ENCODE measurements around the gene PIK3C2G.

PIK3C2G gene

DNA sequence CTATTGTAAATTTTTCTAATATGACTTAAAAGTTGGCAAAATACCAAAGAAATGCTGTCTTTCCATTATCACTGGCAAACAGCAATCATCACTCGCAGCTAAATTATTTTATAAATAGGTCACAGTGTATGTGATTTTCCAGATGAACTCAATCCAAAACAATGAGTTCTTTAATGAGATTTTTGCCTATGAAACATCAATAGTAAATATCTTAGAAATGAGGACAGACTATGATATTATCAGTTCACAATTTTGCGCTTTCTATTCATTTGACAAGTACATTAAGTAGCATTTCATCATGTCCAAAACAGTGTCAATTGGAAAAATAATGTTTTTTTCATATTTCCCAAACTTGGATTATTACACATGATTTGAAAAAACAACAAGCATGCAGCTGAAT lies 65.7 kb downstream of the PIK3C2G start:
- TF ChIP-seq, protein P1, sequence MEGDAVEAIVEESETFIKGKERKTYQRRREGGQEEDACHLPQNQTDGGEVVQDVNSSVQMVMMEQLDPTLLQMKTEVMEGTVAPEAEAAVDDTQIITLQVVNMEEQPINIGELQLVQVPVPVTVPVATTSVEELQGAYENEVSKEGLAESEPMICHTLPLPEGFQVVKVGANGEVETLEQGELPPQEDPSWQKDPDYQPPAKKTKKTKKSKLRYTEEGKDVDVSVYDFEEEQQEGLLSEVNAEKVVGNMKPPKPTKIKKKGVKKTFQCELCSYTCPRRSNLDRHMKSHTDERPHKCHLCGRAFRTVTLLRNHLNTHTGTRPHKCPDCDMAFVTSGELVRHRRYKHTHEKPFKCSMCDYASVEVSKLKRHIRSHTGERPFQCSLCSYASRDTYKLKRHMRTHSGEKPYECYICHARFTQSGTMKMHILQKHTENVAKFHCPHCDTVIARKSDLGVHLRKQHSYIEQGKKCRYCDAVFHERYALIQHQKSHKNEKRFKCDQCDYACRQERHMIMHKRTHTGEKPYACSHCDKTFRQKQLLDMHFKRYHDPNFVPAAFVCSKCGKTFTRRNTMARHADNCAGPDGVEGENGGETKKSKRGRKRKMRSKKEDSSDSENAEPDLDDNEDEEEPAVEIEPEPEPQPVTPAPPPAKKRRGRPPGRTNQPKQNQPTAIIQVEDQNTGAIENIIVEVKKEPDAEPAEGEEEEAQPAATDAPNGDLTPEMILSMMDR (IDR thresholded peaks at IDR 0.05; ENCODE audit: insufficient read depth, low read length, poor library complexity, severe bottlenecking): no peak
- no peak for DNase-seq (ENCODE audit: extremely low read depth, insufficient read length)

DNA sequence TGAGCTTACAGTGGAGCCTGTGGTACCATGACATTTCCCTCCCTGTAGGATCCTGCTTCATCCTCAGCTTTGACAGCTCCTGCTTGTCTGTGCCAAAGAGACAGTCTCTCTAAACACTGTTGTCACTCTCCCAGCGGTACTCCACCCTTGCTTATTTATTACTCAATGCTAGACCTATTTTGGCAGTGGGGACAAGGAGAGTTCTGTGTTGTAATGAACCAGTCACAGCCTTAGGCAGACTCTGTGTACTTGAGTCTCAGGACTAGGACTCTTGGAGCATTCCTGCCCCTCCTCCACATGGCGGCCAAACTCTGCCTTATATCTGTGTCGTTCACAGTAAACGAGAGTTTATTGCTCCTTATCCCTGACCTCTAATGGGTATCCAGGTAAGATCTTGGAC lies 70.9 kb downstream of the PIK3C2G start:
- DNase-seq (ENCODE audit: extremely low read depth, insufficient read length): no peak
- Histone ChIP-seq H3K4me3 (replicated peaks; ENCODE audit: low read depth, low read length) (no peak overlapping the region), H3K36me3 (ENCODE audit: control insufficient read depth, insufficient read depth, low read length) (no peaks in the 10 kb centered on the region), H3K27me3 (replicated peaks; ENCODE audit: control insufficient read depth, insufficient read depth, low read length) (no peaks in the 10 kb centered on the region)
- TF ChIP-seq, protein P1 (IDR thresholded peaks at IDR 0.05; ENCODE audit: insufficient read depth, low read length, poor library complexity, severe bottlenecking): no peak

More for the DNA sequence above, 65.7 kb downstream of the PIK3C2G start:
- H3K36me3 ChIP-seq (ENCODE audit: control insufficient read depth, insufficient read depth, low read length): no peaks in the 10 kb centered on the region
- H3K27me3 ChIP-seq (replicated peaks; ENCODE audit: control insufficient read depth, insufficient read depth, low read length): no peaks in the 10 kb centered on the region
- H3K4me3 ChIP-seq (replicated peaks; ENCODE audit: low read depth, low read length): no peak overlapping the region

DNA sequence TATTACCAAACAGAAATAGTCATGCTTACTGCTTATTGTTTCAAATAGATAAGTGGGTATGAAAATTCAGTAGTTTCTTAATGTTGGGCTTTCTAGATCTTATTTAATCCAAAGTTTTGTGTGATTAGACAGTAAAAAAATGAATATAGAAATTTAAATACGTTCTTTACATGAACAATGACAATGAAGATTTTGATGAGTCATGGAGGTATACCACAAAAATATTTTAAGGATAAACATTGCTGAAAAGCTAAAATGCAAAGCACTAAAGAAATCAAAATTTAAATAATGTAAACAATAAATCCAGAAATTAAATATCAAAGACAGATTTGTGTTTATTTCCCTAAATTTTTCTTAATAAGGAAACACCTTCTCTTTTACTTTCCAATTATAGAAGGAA lies 78.3 kb downstream of the PIK3C2G start:
- TF ChIP-seq, protein P1 (IDR thresholded peaks at IDR 0.05; ENCODE audit: insufficient read depth, low read length, poor library complexity, severe bottlenecking): no peak
- H3K36me3 ChIP-seq (ENCODE audit: control insufficient read depth, insufficient read depth, low read length): no peaks in the 10 kb centered on the region
- no peak overlapping the region for H3K4me3 ChIP-seq (replicated peaks; ENCODE audit: low read depth, low read length)
- DNase-seq (ENCODE audit: extremely low read depth, insufficient read length): no peak
- H3K27me3 ChIP-seq (replicated peaks; ENCODE audit: control insufficient read depth, insufficient read depth, low read length): no peaks in the 10 kb centered on the region

DNA sequence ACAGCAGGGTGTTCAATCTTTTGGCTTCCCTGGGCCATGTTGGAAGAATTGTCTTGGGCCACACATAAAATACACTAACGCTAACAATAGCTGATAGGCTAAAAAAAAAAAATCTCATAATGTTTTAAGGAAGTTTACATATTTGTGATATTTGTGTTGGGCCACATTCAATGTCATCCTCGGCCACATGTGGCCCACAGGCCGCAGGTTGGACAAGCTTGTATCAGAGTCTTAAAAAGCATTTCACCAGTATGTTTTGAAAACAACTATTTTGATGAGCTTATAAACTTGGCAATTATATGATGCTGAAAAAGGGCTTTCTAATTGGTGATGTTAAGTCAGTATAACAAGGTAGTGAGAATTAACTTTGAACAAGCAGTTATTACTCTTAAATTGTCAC lies 78.9 kb downstream of the PIK3C2G start:
- TF ChIP-seq, protein P1 (IDR thresholded peaks at IDR 0.05; ENCODE audit: insufficient read depth, low read length, poor library complexity, severe bottlenecking): no peak
- no peak for DNase-seq (ENCODE audit: extremely low read depth, insufficient read length)
- Histone ChIP-seq H3K4me3 (replicated peaks; ENCODE audit: low read depth, low read length) (no peak overlapping the region), H3K27me3 (replicated peaks; ENCODE audit: control insufficient read depth, insufficient read depth, low read length) (no peaks in the 10 kb centered on the region), H3K36me3 (ENCODE audit: control insufficient read depth, insufficient read depth, low read length) (no peaks in the 10 kb centered on the region)

DNA sequence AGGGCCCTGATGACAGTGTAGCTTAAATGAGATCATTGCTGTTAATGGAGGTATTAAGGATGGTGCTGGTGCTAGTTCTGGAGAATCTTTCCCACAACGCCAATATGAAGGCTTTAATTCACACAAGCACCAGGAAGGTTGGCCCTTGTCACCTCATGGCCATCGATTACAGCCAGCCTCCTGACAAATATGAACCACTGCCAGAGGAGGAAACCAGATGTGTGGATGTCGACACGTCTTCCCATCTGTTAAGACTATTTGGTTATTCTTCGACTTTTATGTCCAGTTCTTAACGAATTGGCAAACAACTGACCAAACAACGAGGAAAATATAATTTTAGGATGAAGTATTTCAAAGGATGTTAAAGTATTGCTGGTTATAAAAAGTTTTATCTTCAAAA lies 79.5 kb downstream of the PIK3C2G start:
- Histone ChIP-seq H3K27me3 (replicated peaks; ENCODE audit: control insufficient read depth, insufficient read depth, low read length) (no peaks in the 10 kb centered on the region), H3K4me3 (replicated peaks; ENCODE audit: low read depth, low read length) (no peak overlapping the region), H3K36me3 (ENCODE audit: control insufficient read depth, insufficient read depth, low read length) (no peaks in the 10 kb centered on the region)
- TF ChIP-seq, protein P1 (IDR thresholded peaks at IDR 0.05; ENCODE audit: insufficient read depth, low read length, poor library complexity, severe bottlenecking): no peak
- DNase-seq (ENCODE audit: extremely low read depth, insufficient read length): no peak

DNA sequence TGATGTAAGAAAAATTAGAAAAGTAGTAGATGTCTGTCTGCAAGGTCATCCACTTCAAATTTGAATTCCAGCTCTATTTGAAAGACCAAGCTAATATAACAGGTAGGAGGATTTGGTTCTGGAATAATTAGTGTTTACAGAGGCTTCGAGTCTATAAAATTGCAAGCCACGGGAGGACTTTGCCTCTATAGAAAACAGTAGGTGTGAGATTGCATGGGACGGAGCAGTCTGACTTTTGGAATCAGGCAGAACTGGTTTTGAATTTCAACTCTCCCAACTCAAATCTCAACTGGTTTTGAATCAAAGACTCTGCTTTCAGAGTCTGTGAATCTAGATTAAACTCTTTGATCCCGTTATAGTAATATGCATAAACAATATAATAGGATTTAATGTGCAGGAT lies 82.4 kb downstream of the PIK3C2G start:
- Histone ChIP-seq H3K27me3 (replicated peaks; ENCODE audit: control insufficient read depth, insufficient read depth, low read length) (no peaks in the 10 kb centered on the region), H3K4me3 (replicated peaks; ENCODE audit: low read depth, low read length) (no peak overlapping the region), H3K36me3 (ENCODE audit: control insufficient read depth, insufficient read depth, low read length) (no peaks in the 10 kb centered on the region)
- no peak for DNase-seq (ENCODE audit: extremely low read depth, insufficient read length)
- TF ChIP-seq, protein P1 (IDR thresholded peaks at IDR 0.05; ENCODE audit: insufficient read depth, low read length, poor library complexity, severe bottlenecking): no peak

All from GM06990 (cell line).